GM18511 (cell line): ENCODE data around the gene CLDN16.

ENCODE experiments used
- ATAC-seq: cut with Tn5 transposase; IDR thresholded peaks from one replicate; pipeline ENCODE4 v1.9.1; 2021; ENCODE audit warnings: mild to moderate bottlenecking, moderate library complexity; ENCODE audit not compliant: unreplicated experiment

The CLDN16 gene

GRCh38 chr3:190435618-190436017 lies 47.7 kb downstream of the CLDN16 start:
- no peak for ATAC-seq

- no peak for ATAC-seq
Measured at GRCh38 chr3:190436331-190436730, 48.4 kb downstream of the CLDN16 start.

GRCh38 chr3:190442240-190442639 lies 54.3 kb downstream of the CLDN16 start:
- no peak for ATAC-seq

- ATAC-seq = no peak
Measured at GRCh38 chr3:190443257-190443656, 55.3 kb downstream of the CLDN16 start.

GRCh38 chr3:190444006-190444405 lies 56.0 kb downstream of the CLDN16 start:
- ATAC-seq = no peak

GRCh38 chr3:190444576-190445145 lies 56.7 kb downstream of the CLDN16 start:
- no peak for ATAC-seq

GRCh38 chr3:190446573-190447279 lies 58.8 kb downstream of the CLDN16 start:
- no peak for ATAC-seq

- no peak for ATAC-seq
Measured at GRCh38 chr3:190448256-190448655, 60.3 kb downstream of the CLDN16 start.

- no peak for ATAC-seq
Measured at GRCh38 chr3:190449801-190450200, 61.8 kb downstream of the CLDN16 start, which contains the start of gene TMEM207. TSS of gene TMEM207 (minus strand) at chr3:190449901. CDS start at chr3:190449809, 92 bp downstream.

- no peak for ATAC-seq
Measured at GRCh38 chr3:190455828-190456227, 67.9 kb downstream of the CLDN16 start.

- no peak for ATAC-seq
Measured at GRCh38 chr3:190456770-190457169, 68.8 kb downstream of the CLDN16 start.

GRCh38 chr3:190458040-190458439 lies 70.1 kb downstream of the CLDN16 start:
- ATAC-seq = no peak
